Stimulated activated CD4-positive, alpha-beta T cell treated with anti-CD3 and anti-CD28 coated beads, Interleukin-1b, Interleukin-23, amount 100 ng/mL, for 24 hours (primary cell): ENCODE data around the gene RBBP6.

Experiments used
- DNase-seq, 4 experiments: peaks; one replicate each; pipeline ENCODE4 v3.0.0-alpha.2; 2020; ENCODE audit warnings: low read depth in 4 of 4, low spot score in 1 of 4

The RBBP6 gene

DNA sequence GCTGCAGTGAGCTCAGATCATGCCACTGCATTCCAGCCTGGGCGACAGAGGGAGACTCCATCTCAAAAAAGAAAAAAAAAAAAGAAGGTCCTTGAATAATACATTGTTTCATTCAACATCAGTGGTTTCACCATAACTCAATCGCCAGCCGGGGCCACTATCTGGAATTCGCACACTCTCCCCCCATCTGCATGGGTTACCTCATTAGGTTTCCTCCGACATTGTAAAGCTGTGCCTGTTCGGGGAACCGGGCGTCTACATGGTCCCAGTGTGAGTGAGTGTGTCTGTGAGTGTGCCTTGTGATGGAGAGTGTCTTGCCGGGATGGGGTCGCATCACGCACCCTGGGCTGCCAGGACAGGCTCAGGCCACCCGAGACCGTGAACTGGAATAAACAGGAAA is 16.6 kb upstream of the RBBP6 start:
- DNase-seq = no peak

DNA sequence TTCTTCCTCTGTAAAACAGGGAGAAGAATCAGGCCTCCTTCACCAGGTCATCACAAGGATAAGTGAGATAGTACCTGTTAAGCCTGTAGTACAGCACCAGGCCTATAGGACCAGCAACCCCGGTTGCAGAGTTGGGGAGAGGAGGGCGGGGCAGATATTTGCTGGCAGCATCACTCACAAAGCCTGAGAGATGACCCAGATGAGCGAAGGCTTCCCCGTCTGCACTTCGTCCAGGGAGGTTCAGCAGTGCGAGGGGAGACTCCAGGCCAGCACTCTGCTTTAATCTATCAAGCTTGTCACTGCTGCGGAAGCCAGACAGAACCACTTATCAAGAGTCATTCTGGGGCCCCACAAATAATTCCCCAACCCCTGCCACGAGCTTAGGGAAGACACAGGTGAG is 15.8 kb upstream of the RBBP6 start:
- no peak for DNase-seq

DNA sequence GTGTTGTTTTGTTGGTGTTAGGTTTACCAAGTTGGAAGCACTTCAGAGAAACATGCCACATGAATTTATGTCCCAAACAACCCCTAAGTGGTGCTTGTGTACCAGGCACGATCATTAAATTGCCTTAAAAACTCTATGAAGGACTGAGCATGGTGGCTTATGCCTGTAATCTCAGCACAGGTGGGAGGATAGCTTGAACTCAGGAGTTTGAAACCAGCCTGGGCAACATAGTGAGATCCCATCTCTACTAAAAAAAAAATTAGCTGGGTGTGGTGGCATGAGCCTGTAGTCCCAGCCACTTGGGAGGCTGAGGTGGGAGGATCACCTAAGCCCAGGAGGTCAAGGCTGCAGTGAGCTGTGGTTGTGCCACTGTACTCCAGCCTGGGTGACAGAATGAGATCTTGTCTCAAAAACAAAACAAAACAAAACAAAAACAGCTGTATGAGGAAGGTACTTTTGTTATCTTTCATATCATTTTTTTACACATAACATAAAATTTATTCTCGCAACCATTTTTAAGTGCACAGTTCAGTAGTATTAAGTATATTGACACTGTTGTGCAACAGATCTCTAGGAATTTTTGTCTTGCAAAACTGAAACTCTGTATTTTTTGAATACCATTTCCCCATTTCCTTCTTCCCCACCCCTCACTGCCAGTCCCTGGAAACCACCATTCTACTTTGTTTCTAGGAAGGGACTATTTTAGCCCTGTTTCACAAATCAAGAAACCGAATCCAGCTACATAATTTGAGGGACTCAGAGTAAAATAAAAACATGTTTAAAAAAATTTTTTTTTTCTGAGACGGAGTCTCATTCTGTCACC is 14.3 kb upstream of the RBBP6 start:
- DNase-seq = no peak

DNA sequence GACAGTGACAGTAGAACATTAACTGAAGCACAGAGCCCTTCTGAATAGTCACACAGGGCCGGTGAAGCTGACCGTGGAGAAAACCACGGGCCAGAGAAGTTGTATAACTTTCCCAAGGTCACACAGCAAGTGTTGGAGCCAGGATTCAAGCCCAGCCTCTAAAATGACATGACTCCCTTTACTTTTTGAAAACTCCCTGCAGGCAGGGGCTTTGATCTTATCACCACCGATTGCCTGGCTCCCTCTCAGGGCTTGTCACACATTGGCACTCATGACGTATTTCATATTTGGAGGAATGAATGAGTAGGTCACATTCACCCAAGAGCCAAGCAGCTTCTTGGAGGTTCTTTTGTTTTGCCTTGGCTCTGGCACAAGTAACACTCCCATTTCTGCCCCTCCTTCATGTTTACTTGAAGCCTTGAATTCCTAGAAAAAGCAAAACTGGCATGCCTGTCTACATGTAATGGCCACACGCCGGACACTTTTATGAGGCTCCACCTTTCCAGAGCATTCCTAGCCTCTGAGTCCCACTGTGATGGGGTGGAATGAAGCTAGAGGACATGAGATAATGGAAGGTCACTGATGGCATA is 13.3 kb upstream of the RBBP6 start:
- DNase-seq = no peak

DNA sequence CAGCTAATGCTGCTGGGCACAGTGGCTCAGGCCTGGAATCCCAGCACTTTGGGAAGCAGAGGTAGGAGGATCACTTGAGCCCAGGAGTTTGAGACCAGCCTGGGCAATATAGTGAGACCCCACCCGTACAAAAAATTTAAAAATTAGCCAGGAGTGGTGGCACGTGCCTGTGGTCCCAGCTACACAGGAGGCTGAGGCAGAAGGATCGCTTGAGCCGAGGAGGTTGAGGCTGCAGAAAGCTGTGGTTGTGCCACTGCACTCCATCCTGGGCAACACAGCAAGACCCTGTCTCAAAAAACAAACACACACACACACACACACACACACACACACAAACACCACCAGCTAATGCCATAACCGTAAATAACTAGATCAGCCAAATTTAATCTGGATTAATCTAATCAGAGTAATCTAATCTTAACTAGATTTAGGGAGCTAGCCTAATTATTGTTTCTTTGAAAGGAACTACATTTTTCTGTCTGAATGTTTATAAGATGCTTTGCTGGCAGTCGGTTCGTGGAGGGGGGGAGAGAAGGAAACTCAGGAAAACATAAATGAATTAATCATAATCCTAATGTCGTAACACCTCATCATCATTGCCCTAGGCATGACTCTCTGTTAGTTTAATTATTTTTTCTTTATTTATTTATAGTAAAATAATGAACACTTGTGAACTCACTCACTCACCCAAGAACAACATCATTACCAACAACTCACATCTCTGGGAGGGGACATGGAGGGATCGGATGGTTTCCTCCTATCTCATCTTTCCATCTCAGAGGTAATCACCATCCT is 12.5 kb upstream of the RBBP6 start:
- no peak for DNase-seq

DNA sequence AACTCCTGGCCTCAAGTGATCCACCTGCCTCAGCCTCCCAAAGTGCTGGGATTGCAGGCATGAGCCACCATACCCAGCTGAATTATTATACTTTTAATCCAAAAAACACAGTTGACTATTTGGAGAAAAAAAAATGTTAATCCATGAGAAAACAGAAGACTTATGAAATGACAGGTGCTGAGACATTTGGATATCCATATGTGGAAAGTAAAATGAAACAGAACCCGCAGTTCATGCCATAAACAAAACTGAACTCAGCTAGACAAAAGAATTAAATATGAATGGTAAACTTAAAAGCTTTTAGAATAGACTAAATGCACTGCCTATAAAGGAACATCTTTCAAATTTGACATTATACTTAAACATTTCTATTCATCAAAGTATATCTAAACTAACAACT is 8.2 kb upstream of the RBBP6 start:
- no peak for DNase-seq

DNA sequence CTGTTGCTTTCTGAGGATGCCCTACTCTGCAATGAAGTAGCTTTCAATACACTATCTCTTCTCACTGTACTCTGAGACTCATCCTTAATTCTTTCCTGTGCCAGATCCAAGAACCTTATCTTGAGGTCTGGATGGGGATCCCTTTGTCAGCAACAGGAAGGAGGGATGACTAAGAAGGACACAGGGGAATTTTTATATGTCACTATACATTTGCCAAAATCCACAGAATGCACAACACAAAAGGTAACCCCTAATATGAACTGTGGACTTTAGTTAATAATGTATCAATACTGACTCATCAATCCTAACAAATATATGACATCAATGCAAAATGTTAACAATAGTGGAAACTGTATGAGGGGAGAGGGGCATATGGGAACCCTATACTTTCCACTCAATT is 4.7 kb upstream of the RBBP6 start:
- DNase-seq = no peak

DNA sequence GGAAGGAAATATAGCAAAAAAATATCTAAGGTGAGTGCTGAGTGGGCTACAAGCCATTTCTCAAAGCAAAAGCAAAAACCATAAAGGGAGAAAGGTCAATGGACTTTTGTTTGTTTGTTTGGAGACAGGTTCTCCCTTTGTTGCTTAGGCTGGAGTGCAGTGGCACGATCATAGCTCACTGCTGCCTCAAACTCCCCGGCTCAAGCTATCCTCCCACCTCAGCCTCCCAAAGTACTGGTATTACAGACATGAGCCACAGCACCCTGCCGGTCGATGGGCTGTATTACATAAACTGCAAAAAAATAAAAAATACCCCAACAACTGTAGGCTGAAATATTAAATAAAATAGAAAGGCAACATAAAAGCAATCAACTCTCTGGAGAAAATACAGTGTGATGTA is 3.5 kb upstream of the RBBP6 start:
- no peak for DNase-seq

DNA sequence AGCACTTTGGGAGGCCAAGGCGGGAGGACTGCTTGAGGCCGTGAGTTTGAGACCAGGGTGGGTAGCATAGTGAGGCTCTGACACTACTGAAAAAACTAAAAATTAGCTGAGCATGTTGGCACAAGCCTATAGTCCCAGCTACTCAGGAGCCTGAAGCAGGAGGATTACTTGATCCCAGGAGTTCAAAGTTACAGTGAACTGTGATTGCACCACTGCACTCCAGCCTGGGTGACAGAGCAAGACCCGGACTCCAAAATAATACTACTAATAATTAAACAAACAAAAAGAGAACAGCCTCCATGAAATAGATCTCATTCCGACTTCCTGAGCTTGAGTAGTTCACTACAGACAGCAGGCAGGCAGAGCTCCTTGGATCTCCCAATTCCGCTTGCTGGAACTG is 2.7 kb upstream of the RBBP6 start:
- DNase-seq = no peak

DNA sequence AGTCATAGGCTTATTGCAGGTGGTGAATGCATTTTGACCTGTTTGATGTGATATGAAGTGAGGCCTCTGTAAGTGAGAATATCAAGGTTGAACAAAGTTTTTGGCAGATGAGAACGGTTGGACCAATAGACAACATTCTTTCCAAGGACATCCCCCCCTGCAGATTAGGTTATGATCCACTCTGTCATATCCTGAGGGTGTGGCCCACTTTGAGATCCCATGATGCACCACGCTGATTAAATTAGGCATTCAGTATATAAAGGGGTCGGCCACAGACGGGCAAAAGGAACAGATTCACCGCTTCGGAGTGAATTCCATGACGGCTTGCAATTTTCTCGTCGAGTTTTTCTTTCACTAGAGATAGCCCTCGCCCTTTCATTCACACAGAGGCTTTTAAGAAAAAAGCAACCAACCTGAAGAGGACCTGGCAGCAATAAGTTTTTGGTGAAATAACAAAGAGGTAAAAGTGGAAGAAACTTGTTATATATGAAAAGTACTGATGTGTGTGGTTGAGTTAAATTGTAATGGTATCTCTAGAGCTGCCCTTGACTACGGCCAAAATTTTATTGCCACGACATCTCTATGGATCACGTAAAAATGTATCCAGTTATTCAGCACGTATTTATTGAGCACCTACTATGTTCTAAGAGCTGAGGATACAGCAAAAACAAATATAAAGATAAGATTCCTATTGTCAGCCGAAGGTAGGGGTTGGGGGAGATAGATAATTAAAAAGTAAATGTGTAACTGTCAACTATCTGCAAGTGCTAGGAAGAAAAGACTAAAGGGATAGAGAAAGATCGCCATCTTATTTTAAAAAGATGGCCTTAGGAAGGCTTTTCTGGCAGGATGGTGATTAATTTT is 1.7 kb upstream of the RBBP6 start:
- no peak for DNase-seq

DNA sequence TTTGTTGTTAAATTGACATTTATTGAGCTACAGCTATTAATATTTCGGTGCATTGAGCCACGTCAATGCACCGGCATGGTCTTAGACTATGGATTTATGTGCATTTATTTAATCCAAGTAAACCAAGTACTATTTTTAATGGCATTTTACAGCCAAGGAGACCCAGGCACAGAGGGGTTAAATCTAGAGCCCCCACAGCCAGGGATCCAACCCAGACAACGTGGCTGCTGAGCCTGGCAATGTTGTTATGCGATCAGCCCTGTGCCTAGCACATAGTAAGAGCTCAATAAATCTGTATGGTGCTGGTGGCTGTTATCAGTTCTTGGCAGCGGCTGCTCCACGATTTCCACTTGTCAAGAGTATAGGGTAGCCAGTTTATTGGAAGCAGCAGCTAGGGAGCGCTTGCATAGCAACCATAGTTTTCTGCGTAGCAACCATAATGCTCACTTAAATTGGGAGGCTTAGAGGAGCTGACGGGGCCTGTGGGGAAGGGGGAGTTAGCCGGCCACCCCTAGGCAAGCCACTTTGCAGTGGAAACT is 541 bp upstream of the RBBP6 start:
- DNase-seq = no peak

DNA sequence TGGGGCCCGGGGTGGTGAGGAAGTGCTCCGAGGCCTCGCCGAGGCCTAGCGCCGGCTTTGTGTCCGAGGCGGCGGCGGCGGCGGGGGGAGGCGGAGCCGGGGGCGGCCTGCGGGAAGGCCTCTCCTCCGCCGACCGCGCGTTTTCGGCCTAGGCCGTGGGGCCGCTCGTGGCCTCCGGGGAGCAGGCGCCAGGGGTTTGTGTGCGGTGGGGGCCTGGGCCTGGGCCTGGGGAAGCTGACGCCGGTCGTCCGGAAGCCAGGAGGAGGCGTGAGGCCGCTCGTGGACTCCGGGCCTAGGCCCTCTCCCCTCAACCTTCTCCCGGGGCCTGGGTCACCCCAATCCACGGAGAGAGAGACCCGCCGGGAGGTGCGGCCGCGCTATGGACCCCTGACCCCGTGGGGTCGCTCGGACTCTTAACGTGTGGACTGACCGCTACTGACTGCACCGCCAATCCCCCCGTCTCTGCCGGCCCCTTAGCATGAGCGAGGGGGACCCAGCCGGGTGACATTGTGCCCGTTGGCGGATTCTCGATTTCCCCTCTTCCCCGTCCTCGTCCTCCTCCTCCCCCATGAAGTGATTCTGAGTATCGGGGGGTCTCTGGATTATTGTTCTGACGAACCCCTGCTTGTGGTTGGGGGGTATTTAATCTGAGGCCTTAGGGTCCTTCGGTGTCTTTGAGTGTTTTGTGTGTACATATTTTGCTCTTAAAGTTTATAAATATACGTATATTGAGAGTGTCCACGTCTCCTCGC is 660 bp downstream of the RBBP6 start:
- peak in 2 of 4 experiments; percentile 30 to 32 for DNase-seq

DNA sequence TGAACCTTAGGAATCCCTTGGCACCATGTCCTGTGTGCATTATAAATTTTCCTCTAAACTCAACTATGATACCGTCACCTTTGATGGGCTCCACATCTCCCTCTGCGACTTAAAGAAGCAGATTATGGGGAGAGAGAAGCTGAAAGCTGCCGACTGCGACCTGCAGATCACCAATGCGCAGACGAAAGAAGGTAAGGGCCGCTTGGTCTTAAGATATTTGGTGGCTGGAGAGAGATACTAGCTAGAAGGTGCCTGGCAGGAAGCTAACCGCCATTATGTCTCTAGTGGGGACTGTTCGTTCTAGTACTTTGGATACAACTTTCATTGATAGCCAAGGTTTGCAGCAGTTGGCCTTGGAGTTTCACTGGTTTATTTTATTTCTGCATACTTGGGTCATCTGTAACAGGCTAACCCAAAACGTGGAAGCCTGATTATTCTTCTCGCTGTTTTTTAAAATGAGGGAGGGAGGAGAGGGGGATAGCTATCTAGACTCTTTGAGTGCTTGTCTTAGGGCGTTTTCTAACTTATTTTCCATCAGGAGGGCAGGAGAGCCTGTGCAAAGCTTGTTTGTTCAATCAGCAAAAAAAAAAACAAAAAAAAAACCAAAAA is 1.3 kb downstream of the RBBP6 start:
- DNase-seq = no peak

DNA sequence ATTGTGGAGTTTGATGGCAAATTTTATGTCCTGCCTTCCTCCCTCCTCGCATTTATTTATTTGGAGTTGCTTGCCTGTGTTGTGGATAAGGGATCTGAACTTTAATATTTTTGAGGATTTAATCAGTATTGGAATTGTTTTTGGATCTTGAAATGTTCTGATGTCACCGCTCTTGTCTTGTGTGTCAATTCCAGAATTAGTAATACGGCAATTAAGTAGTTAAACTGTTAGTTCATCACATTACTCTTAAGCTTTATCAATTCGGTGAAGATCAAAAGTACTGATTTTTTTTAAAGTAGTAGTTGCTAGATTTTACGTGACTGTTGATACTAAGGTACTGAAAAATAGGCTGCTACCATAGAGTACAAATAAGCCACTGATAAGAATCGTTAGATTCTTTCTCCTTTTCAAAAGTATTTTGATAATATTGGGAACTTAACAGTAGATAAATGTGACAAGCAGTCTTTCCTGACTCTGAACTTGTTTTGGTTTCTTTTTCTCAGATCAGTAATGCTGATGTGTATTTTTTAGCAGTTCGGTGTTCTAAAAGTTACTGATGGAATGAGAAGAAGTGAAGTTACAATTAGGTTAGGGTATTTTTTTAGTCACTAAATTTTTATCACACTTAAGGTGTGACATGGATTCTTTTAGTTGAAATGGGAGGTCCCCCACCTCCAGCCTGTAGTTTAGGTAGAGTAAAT is 2.0 kb downstream of the RBBP6 start:
- no peak for DNase-seq

DNA sequence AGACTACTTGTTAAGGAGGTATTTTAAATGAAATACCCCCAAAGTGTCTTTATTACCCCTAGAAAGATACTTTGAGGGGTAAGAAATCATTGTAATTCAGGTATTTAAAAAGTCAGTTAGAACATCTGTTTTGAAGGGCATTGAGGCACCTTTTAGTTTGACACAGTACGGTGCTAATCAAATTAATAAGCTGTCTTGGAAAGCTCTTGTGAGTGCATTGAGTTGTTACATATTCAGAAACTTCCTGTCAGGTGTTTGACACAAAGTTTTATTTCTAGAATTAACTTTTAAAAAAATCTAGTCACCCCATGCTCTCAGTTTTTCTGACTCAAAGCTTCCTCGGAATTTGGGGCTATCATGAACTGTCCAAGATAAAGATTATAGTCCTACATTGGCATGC is 4.6 kb downstream of the RBBP6 start:
- no peak for DNase-seq

DNA sequence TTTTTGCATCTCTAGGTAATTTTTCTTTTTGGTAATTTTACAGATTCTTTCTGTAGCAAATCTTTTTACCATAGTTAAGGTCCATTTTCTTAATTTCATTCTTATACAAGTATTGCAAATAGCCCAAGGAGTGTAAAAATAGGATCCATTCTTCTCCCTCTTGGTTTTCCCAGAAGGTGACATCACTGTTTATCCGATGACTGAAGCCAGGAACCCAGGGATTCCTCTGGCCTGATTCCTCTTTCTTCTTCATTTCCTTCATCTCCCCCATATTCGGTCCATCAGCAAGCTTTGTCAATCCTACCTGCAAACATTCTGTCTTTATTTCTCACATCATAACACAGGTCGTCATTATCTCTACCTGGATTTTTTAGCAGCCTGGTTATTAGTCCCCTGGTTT is 5.3 kb downstream of the RBBP6 start:
- no peak for DNase-seq

DNA sequence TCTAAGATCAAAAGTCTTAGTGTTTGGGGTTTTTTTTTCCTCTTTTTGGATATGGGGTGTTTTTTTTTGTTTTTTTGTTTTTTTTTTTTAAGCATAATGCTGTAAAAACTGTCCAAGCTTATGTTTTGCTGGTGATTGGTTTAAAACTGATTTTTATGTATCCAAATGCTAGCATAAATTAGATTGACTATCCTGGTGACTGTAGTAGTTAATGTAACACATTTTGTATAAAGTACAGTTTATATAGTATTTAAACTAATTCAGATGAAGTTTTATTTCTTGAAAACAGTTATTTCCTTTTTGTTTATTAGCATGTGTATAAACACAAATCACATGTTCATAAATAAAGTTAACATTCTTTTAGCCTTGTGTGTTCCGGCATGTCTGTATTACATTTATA is 10.9 kb downstream of the RBBP6 start:
- no peak for DNase-seq

DNA sequence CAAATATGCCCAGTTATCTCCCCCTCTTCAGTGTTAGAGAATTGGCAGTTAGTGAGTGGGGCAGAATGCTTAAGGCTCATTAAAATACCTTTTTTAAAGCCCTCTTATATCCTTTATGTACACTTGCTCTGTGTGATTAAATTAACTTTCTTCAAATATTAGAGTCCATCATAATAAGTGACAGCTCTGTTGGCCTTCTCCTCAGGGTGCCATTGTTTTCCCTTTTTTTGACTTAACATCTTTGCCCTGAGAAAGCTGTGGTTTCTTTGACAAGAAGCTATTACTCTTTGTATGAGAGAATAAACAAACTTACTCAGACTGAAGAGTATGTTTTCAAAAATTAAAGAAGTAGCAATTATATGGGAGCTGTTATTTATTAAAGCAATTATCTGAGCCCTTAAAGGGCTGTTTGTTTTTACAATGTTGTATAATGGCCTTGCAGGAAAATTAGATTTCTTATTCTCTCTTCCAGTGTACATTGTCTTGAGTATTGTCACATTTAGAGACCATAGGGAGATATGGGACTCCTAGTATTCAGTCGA is 13.4 kb downstream of the RBBP6 start:
- DNase-seq = no peak

DNA sequence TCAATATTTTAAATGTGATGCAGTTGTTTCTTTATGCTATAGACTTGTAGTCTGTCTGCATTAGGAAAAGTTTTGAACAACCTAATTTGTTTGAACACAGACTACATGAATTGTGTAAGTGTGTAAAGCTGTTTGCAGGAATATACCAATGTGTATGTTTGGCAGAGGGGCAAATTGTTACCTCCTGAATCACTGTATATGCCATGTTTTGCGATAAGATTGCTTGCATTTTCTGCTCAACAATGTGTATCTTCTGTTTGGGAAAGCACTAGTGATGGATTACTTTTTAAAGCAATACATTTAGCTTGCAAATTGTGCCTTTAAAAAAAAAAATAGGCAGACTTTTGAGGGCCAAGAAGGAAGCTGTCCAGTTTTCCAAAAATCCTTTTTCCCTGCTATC is 14.6 kb downstream of the RBBP6 start:
- DNase-seq = no peak
